Measurements from ENCODE around the gene HOOK2. TPM values are rescaled to one million over a fixed set of nuclear protein-coding genes. Genes with fewer than 3 reads are reported as not detected.

HOOK2 gene
- polyA plus RNA-seq, 3 donors: 0.55 to 28.6 (median 1.1) TPM

DNA sequence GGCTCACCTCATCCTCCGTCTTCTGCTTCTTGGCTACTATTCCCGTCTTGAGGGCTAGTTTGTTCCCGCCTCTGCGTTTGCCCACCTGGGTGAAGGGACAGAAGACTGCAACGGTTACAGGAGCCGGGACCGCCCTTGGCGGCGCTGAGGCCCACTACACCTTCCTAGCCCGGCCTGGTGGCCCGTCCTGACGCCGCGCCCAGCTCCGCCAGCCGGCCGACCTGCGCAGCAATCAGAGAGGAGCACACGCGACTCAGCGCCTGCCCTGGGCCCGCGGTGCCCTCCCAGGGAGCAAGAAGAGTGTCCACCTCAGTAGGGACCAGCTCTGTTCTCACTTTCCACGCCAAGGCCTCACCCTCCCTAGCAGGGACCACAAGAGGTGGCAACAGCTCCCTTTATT is 44.0 kb downstream of the HOOK2 start:
- peaks cover 37% of the 10 kb centered on the region for H3K4me1 Mint-ChIP-seq
- peaks cover 26 to 49% of the 10 kb centered on the region in 2 donors for H3K36me3 Mint-ChIP-seq
- no peak overlapping the region for H3K27ac Mint-ChIP-seq
- peaks cover 32 to 42% of the 10 kb centered on the region in 2 donors for H3K36me3 ChIP-seq (replicated peaks in 1 of 2; ENCODE audit: control insufficient read depth in 1 of 2, insufficient read depth in 2 of 2, low read length in 2 of 2)
- peaks cover 57% of the 10 kb centered on the region for H3K79me2 ChIP-seq (ENCODE audit: insufficient read depth, low read length)
- H3K27me3 Mint-ChIP-seq (ENCODE audit: low read depth in 3 of 3): peaks cover 0 to 4% (median 2%) of the 10 kb centered on the region in 3 donors
- peaks cover 32 to 48% of the 10 kb centered on the region in 2 donors for H3K4me1 ChIP-seq (ENCODE audit: control insufficient read depth in 1 of 2, insufficient read depth in 2 of 2, low read length in 2 of 2)
- H3K27me3 ChIP-seq (ENCODE audit: control insufficient read depth in 2 of 2, insufficient read depth in 2 of 2, low read length in 2 of 2): no peaks in the 10 kb centered on the region
- H3K4me2 ChIP-seq (replicated peaks; ENCODE audit: extremely low read depth, low read length, poor library complexity, severe bottlenecking): no peak overlapping the region
- H3K9me3 Mint-ChIP-seq: peaks cover 0 to 2% (median 0%) of the 10 kb centered on the region in 7 donors
- no peaks in the 10 kb centered on the region for H3K9me3 ChIP-seq (replicated peaks in 1 of 2; ENCODE audit: control insufficient read depth in 1 of 2, insufficient read depth in 1 of 2, low read length in 2 of 2)
- 97% methylated on average over 23 of the region's 24 CpGs for whole genome bisulfite sequencing (ENCODE audit: insufficient coverage)
- H4K20me1 ChIP-seq (ENCODE audit: insufficient read depth, low read length): peaks cover 54% of the 10 kb centered on the region
- no peak overlapping the region for H3K4me3 Mint-ChIP-seq
- no peak overlapping the region for H3K4me3 ChIP-seq (replicated peaks in 1 of 3; ENCODE audit: low read depth in 2 of 3, low read length in 3 of 3)
- H2AFZ ChIP-seq (ENCODE audit: insufficient read depth, low read depth, low read length, poor library complexity, severe bottlenecking): no peak overlapping the region
- TF ChIP-seq, protein P1, sequence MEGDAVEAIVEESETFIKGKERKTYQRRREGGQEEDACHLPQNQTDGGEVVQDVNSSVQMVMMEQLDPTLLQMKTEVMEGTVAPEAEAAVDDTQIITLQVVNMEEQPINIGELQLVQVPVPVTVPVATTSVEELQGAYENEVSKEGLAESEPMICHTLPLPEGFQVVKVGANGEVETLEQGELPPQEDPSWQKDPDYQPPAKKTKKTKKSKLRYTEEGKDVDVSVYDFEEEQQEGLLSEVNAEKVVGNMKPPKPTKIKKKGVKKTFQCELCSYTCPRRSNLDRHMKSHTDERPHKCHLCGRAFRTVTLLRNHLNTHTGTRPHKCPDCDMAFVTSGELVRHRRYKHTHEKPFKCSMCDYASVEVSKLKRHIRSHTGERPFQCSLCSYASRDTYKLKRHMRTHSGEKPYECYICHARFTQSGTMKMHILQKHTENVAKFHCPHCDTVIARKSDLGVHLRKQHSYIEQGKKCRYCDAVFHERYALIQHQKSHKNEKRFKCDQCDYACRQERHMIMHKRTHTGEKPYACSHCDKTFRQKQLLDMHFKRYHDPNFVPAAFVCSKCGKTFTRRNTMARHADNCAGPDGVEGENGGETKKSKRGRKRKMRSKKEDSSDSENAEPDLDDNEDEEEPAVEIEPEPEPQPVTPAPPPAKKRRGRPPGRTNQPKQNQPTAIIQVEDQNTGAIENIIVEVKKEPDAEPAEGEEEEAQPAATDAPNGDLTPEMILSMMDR (IDR thresholded peaks at IDR 0.05): no peak
- H3K27ac ChIP-seq (ENCODE audit: low read depth in 1 of 2, low read length in 2 of 2): no peak overlapping the region
- H3K9ac ChIP-seq (ENCODE audit: insufficient read depth, low read length, poor library complexity, severe bottlenecking): no peak overlapping the region
- intact Hi-C loops (cut with micrococcal nuclease): no loop called here
- DNase-seq: no peak

DNA sequence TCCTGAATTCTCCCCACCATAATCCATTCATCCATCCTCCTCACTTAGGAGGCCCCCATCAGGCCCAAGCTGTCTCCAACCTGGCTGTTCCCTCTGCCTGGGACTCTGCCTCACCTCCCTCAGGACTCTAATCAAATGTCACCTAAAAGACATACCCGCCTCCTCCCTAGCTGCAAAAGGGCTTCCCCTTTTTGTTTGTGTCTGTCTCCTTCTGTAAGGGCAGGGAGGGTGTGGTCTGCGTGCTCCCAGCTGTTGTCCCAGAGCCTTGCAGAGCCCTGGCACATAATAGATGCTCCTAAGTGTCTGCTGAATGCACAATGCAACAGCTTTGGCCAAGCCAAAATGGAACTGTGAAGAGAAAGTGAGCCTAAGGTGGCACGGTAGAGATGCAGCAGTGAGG is 45.3 kb downstream of the HOOK2 start:
- peaks cover 28 to 44% of the 10 kb centered on the region in 2 donors for H3K4me1 ChIP-seq (ENCODE audit: control insufficient read depth in 1 of 2, insufficient read depth in 2 of 2, low read length in 2 of 2)
- no peaks in the 10 kb centered on the region for H3K9me3 ChIP-seq (replicated peaks in 1 of 2; ENCODE audit: control insufficient read depth in 1 of 2, insufficient read depth in 1 of 2, low read length in 2 of 2)
- no peak overlapping the region for H2AFZ ChIP-seq (ENCODE audit: insufficient read depth, low read depth, low read length, poor library complexity, severe bottlenecking)
- peaks cover 50% of the 10 kb centered on the region for H3K79me2 ChIP-seq (ENCODE audit: insufficient read depth, low read length)
- H3K27me3 Mint-ChIP-seq (ENCODE audit: low read depth in 3 of 3): peaks cover 0 to 2% (median 1%) of the 10 kb centered on the region in 3 donors
- H4K20me1 ChIP-seq (ENCODE audit: insufficient read depth, low read length): peaks cover 54% of the 10 kb centered on the region
- intact Hi-C loops (cut with micrococcal nuclease): no loop called here
- peaks cover 32 to 42% of the 10 kb centered on the region in 2 donors for H3K36me3 ChIP-seq (replicated peaks in 1 of 2; ENCODE audit: control insufficient read depth in 1 of 2, insufficient read depth in 2 of 2, low read length in 2 of 2)
- no peaks in the 10 kb centered on the region for H3K27me3 ChIP-seq (ENCODE audit: control insufficient read depth in 2 of 2, insufficient read depth in 2 of 2, low read length in 2 of 2)
- no peak for DNase-seq
- H3K27ac Mint-ChIP-seq: peak overlapping the region in 4 of 7 donors; percentile 33 to 63 (median 56)
- peaks cover 27 to 52% of the 10 kb centered on the region in 2 donors for H3K36me3 Mint-ChIP-seq
- WGBS (ENCODE audit: insufficient coverage): 63% methylated on average over 1 of the region's 3 CpGs
- H3K4me2 ChIP-seq (replicated peaks; ENCODE audit: extremely low read depth, low read length, poor library complexity, severe bottlenecking): no peak overlapping the region
- no peak overlapping the region for H3K4me3 ChIP-seq (replicated peaks in 1 of 3; ENCODE audit: low read depth in 2 of 3, low read length in 3 of 3)
- TF ChIP-seq, protein P1 (IDR thresholded peaks at IDR 0.05): no peak
- H3K4me1 Mint-ChIP-seq: peaks cover 35% of the 10 kb centered on the region
- no peak overlapping the region for H3K9ac ChIP-seq (ENCODE audit: insufficient read depth, low read length, poor library complexity, severe bottlenecking)
- H3K4me3 Mint-ChIP-seq: peak overlapping the region in 1 of 2 donors; percentile 31
- peaks cover 0 to 2% (median 0%) of the 10 kb centered on the region in 7 donors for H3K9me3 Mint-ChIP-seq
- peak overlapping the region in 1 of 2 donors; percentile 48 for H3K27ac ChIP-seq (ENCODE audit: low read depth in 1 of 2, low read length in 2 of 2)

Measured in CD14-positive monocyte (primary cell).